Measurements from ENCODE around the gene HEXB.

Gene HEXB
- long read RNA-seq, transcript HEXB-201 (14 exons, 1,901 nt): major isoform, 236 of 257 reads
- long read RNA-seq, partial matches to known transcripts: 6 of 257 reads
- long read RNA-seq, other reads (novel, unspliced or antisense): 11 of 257 reads

- TF ChIP-seq CTCF (IDR thresholded peaks at IDR 0.05; ENCODE audit: insufficient read depth, low read length) (no peak), REST (IDR thresholded peaks at IDR 0.05; ENCODE audit: insufficient replicate concordance, low read depth) (no peak), SPI1 (IDR thresholded peaks at IDR 0.05; ENCODE audit: borderline replicate concordance, low read depth) (no peak), POLR2AphosphoS5 (IDR thresholded peaks at IDR 0.05; ENCODE audit: low read depth) (no peak), GABPA (IDR thresholded peaks at IDR 0.05; ENCODE audit: low read depth) (no peak)
- peak; percentile 41 to 65 for DNase-seq (ENCODE audit: low read depth in 1 of 2, low spot score in 1 of 2)
- peak within 1 kb of the TSS; percentile 59 for H3K27ac ChIP-seq (replicated peaks)
- H3K27me3 ChIP-seq (ENCODE audit: insufficient read depth, poor library complexity, severe bottlenecking): no peaks in the 10 kb centered on the region
- peak within 1 kb of the TSS; percentile 64 for H3K4me3 ChIP-seq (replicated peaks; ENCODE audit: insufficient read depth, low read length)
These were observed at the start of gene HEXB for GRCh38 chr5:74684900-74685851. Gene HEXB (plus strand): TSS chr5:74685233. CDS start chr5:74685261, 28 bp downstream.

- H3K27ac ChIP-seq (replicated peaks): no peak overlapping the region
- TF ChIP-seq REST (IDR thresholded peaks at IDR 0.05; ENCODE audit: insufficient replicate concordance, low read depth) (no peak), SPI1 (IDR thresholded peaks at IDR 0.05; ENCODE audit: borderline replicate concordance, low read depth) (no peak), CTCF (IDR thresholded peaks at IDR 0.05; ENCODE audit: insufficient read depth, low read length) (no peak), POLR2AphosphoS5 (IDR thresholded peaks at IDR 0.05; ENCODE audit: low read depth) (no peak), GABPA (IDR thresholded peaks at IDR 0.05; ENCODE audit: low read depth) (no peak)
These were observed 48.9 kb upstream of the HEXB start for GRCh38 chr5:74636149-74636548.

GRCh38 chr5:74636552-74636951, 48.5 kb upstream of the HEXB start:
- H3K4me3 ChIP-seq (replicated peaks; ENCODE audit: insufficient read depth, low read length): no peak overlapping the region
- no peaks in the 10 kb centered on the region for H3K27me3 ChIP-seq (ENCODE audit: insufficient read depth, poor library complexity, severe bottlenecking)
- DNase-seq (ENCODE audit: low read depth in 1 of 2, low spot score in 1 of 2): no peak
- TF ChIP-seq POLR2AphosphoS5 (IDR thresholded peaks at IDR 0.05; ENCODE audit: low read depth): no peak
- no peak for TF ChIP-seq SPI1 (IDR thresholded peaks at IDR 0.05; ENCODE audit: borderline replicate concordance, low read depth)
- TF ChIP-seq REST (IDR thresholded peaks at IDR 0.05; ENCODE audit: insufficient replicate concordance, low read depth): no peak
- TF ChIP-seq CTCF (IDR thresholded peaks at IDR 0.05; ENCODE audit: insufficient read depth, low read length): no peak
- no peak for TF ChIP-seq GABPA (IDR thresholded peaks at IDR 0.05; ENCODE audit: low read depth)
- no peak overlapping the region for H3K27ac ChIP-seq (replicated peaks)

More at GRCh38 chr5:74636149-74636548, 48.9 kb upstream of the HEXB start:
- H3K27me3 ChIP-seq (ENCODE audit: insufficient read depth, poor library complexity, severe bottlenecking): no peaks in the 10 kb centered on the region
- no peak overlapping the region for H3K4me3 ChIP-seq (replicated peaks; ENCODE audit: insufficient read depth, low read length)
- no peak for DNase-seq (ENCODE audit: low read depth in 1 of 2, low spot score in 1 of 2)
